Loucy (cell line): ENCODE data around the gene PACSIN3.

Experiments used
- EZH2phosphoT487 ChIP-seq: fragments of 200-600 bp; IDR thresholded peaks from 2 replicates; pipeline ENCODE4 v1.6.1; 2018; ENCODE audit warnings: antibody characterized with exemption, mild to moderate bottlenecking, moderate library complexity, borderline replicate concordance
- TF ChIP-seq, protein P1 (sequence below): fragments of 200-600 bp; sonication (generic); conservative IDR thresholded peaks from 2 replicates; pipeline ENCODE4 v1.5.1; 2014; ENCODE audit warnings: mild to moderate bottlenecking, antibody characterized with exemption, low read length

DNA sequence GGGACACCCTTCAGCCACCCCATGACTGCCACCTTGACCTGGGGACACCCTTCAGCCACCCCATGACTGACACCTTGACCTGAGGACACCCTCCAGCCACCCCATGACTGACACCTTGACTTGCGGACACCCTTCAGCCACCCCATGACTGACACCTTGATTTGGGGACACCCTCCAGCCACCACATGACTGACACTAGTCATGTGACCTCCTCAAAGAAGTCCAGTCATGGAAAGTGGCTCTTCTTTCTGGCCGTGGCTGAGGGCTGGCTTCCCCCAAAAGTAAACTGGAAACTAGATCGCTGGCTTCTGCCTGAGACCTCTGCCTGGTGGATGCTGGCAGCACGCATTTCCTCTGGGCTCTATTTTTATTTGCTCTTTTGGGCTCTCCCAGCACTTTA, 38.0 kb downstream of the PACSIN3 start:
- TF ChIP-seq, protein P1, sequence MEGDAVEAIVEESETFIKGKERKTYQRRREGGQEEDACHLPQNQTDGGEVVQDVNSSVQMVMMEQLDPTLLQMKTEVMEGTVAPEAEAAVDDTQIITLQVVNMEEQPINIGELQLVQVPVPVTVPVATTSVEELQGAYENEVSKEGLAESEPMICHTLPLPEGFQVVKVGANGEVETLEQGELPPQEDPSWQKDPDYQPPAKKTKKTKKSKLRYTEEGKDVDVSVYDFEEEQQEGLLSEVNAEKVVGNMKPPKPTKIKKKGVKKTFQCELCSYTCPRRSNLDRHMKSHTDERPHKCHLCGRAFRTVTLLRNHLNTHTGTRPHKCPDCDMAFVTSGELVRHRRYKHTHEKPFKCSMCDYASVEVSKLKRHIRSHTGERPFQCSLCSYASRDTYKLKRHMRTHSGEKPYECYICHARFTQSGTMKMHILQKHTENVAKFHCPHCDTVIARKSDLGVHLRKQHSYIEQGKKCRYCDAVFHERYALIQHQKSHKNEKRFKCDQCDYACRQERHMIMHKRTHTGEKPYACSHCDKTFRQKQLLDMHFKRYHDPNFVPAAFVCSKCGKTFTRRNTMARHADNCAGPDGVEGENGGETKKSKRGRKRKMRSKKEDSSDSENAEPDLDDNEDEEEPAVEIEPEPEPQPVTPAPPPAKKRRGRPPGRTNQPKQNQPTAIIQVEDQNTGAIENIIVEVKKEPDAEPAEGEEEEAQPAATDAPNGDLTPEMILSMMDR: no peak
- no peak for TF ChIP-seq EZH2phosphoT487
